SU-DHL-6 (cell line): ENCODE measurements around the gene MACC1.

ENCODE experiments used
- H2AFZ ChIP-seq: fragments of 200-600 bp; sonication (generic); 2 replicates; pipeline ENCODE4 v1.6.1; 2014; ENCODE audit warnings: low read depth, mild to moderate bottlenecking, moderate library complexity, mixed read lengths, antibody characterized with exemption, low read length; ENCODE audit not compliant: severe bottlenecking
- H3F3A ChIP-seq: fragments of 200-600 bp; shearing (Covaris generic); 2 replicates; pipeline ENCODE4 v1.6.0; 2016; ENCODE audit warnings: antibody characterized with exemption, mild to moderate bottlenecking; ENCODE audit not compliant: insufficient read depth
- H3K27ac ChIP-seq: fragments of 200-600 bp; sonication (generic); 2 replicates; pipeline ENCODE4 v1.5.1; 2016; ENCODE audit warnings: low read depth, mild to moderate bottlenecking, low read length, moderate library complexity, mixed read lengths
- H3K27me3 ChIP-seq: fragments of 200-600 bp; sonication (generic), shearing (Covaris generic); 2 replicates; pipeline ENCODE4 v1.6.0; 2014; ENCODE audit warnings: mild to moderate bottlenecking, low read length
- H3K36me3 ChIP-seq: fragments of 200-600 bp; sonication (generic); 2 replicates; pipeline ENCODE4 v1.6.1; 2014; ENCODE audit warnings: mild to moderate bottlenecking, low read length, mixed read lengths
- H3K4me2 ChIP-seq: fragments of 300-600, 200-600 bp; shearing (Covaris generic), sonication (generic); 2 replicates; pipeline ENCODE4 v1.6.0; 2014; ENCODE audit warnings: low read length, low read depth, mild to moderate bottlenecking; ENCODE audit not compliant: poor library complexity, severe bottlenecking
- H3K4me3 ChIP-seq: fragments of 200-600 bp; sonication (generic); 2 replicates; pipeline ENCODE4 v1.5.1; 2014; ENCODE audit warnings: antibody characterized with exemption, low read length, mild to moderate bottlenecking, mixed read lengths; ENCODE audit not compliant: insufficient read depth, poor library complexity, severe bottlenecking
- H3K79me2 ChIP-seq: fragments of 200-600 bp; sonication (generic); 2 replicates; pipeline ENCODE4 v1.6.1; 2014; ENCODE audit warnings: mild to moderate bottlenecking, low read length, moderate library complexity; ENCODE audit not compliant: insufficient read depth
- H3K9ac ChIP-seq: fragments of 200-600 bp; sonication (generic); 2 replicates; pipeline ENCODE4 v1.7.0; 2014; ENCODE audit warnings: mild to moderate bottlenecking, low read length
- H3K9me2 ChIP-seq: fragments of 200-600 bp; sonication (generic); replicated peaks from 2 replicates; pipeline ENCODE4 v1.6.1; 2014; ENCODE audit warnings: low read length; ENCODE audit not compliant: insufficient read depth
- H3K9me3 ChIP-seq: fragments of 200-600 bp; sonication (generic); 2 replicates; pipeline ENCODE4 v1.6.1; 2014; ENCODE audit warnings: low read length, mixed read lengths; ENCODE audit not compliant: insufficient read depth
- H4K20me1 ChIP-seq: fragments of 200-600 bp; sonication (generic); 2 replicates; pipeline ENCODE4 v1.6.1; 2014; ENCODE audit warnings: low read depth, mild to moderate bottlenecking, antibody characterized with exemption, low read length, moderate library complexity, mixed read lengths
- CTCF ChIP-seq: fragments of 200-600 bp; sonication (generic); IDR thresholded peaks from one replicate; pipeline ENCODE4 v1.5.1; 2017; ENCODE audit warnings: antibody characterized with exemption, mild to moderate bottlenecking, low read length, moderate library complexity; ENCODE audit not compliant: insufficient read depth, poor library complexity, severe bottlenecking
- EZH2phosphoT487 ChIP-seq: fragments of 200-600 bp; sonication (generic), shearing (Covaris generic); conservative IDR thresholded peaks from 2 replicates; pipeline ENCODE4 v1.6.1; 2018; ENCODE audit warnings: mild to moderate bottlenecking, antibody characterized with exemption, low read length, moderate library complexity, mixed read lengths

Gene MACC1

GRCh38 chr7:20157456-20157855 lies 59.7 kb downstream of the MACC1 start:
- no peak overlapping the region for H3K4me3 ChIP-seq
- H4K20me1 ChIP-seq: no peaks in the 10 kb centered on the region
- H3K9me3 ChIP-seq: no peaks in the 10 kb centered on the region
- peaks cover 50% of the 10 kb centered on the region for H3K36me3 ChIP-seq
- H3F3A ChIP-seq: peaks cover 9% of the 10 kb centered on the region; the same call in 1 of the 2 replicates
- no peak overlapping the region for H3K27ac ChIP-seq
- no peak overlapping the region for H2AFZ ChIP-seq
- TF ChIP-seq CTCF (no peak), EZH2phosphoT487 (no peak)
- no peaks in the 10 kb centered on the region for H3K79me2 ChIP-seq
- no peaks in the 10 kb centered on the region for H3K27me3 ChIP-seq
- H3K9me2 ChIP-seq: no peaks in the 10 kb centered on the region
- no peak overlapping the region for H3K4me2 ChIP-seq
- H3K9ac ChIP-seq: no peak overlapping the region

GRCh38 chr7:20153999-20154398 lies 63.2 kb downstream of the MACC1 start:
- Histone ChIP-seq H3K27me3 (no peaks in the 10 kb centered on the region), H3K4me3 (no peak overlapping the region), H3K27ac (no peak overlapping the region), H3K4me2 (no peak overlapping the region), H3K9me3 (no peaks in the 10 kb centered on the region), H3F3A (no peaks in the 10 kb centered on the region), H2AFZ (no peak overlapping the region), H4K20me1 (no peaks in the 10 kb centered on the region), H3K9me2 (no peaks in the 10 kb centered on the region), H3K79me2 (no peaks in the 10 kb centered on the region), H3K9ac (no peak overlapping the region), H3K36me3 (peaks cover 51% of the 10 kb centered on the region)
- TF ChIP-seq CTCF: no peak
- no peak for TF ChIP-seq EZH2phosphoT487

GRCh38 chr7:20153567-20153966 lies 63.6 kb downstream of the MACC1 start:
- no peaks in the 10 kb centered on the region for H3K27me3 ChIP-seq
- H3K4me2 ChIP-seq: no peak overlapping the region

More at GRCh38 chr7:20153567-20153966, 63.6 kb downstream of the MACC1 start:
- Histone ChIP-seq H2AFZ (no peak overlapping the region), H3F3A (no peaks in the 10 kb centered on the region), H3K9me2 (no peaks in the 10 kb centered on the region), H4K20me1 (no peaks in the 10 kb centered on the region), H3K79me2 (no peaks in the 10 kb centered on the region), H3K4me3 (no peak overlapping the region), H3K36me3 (peaks cover 53% of the 10 kb centered on the region), H3K9ac (no peak overlapping the region), H3K27ac (no peak overlapping the region), H3K9me3 (no peaks in the 10 kb centered on the region)
- TF ChIP-seq CTCF: no peak
